ENCODE results near the gene ALDH9A1.

- TF ChIP-seq CTCF (conservative IDR thresholded peaks at IDR 0.05; ENCODE audit: low read depth, low read length) (no peak), MAZ (IDR thresholded peaks at IDR 0.05; ENCODE audit: borderline replicate concordance, low read depth, low read length) (no peak), MXI1 (IDR thresholded peaks at IDR 0.05; ENCODE audit: borderline replicate concordance, low read depth, low read length) (no peak), CEBPB (IDR thresholded peaks at IDR 0.05; ENCODE audit: low read depth, low read length) (no peak), POLR2A (IDR thresholded peaks at IDR 0.05; ENCODE audit: low read depth, low read length) (no peak), BHLHE40 (IDR thresholded peaks at IDR 0.05; ENCODE audit: low read depth, low read length) (no peak), RAD21 (IDR thresholded peaks at IDR 0.05; ENCODE audit: low read length) (no peak), USF2 (IDR thresholded peaks at IDR 0.05; ENCODE audit: low read depth, low read length) (no peak), NFE2L2 (IDR thresholded peaks at IDR 0.05; ENCODE audit: low read depth, low read length) (no peak), MAFK (IDR thresholded peaks at IDR 0.05; ENCODE audit: low read depth, low read length) (no peak), ELK1 (IDR thresholded peaks at IDR 0.05; ENCODE audit: borderline replicate concordance, low read depth, low read length) (no peak), CHD1 (IDR thresholded peaks at IDR 0.05; ENCODE audit: low read depth, low read length) (no peak), FOS (IDR thresholded peaks at IDR 0.05; ENCODE audit: low read depth, low read length) (no peak), RCOR1 (IDR thresholded peaks at IDR 0.05; ENCODE audit: insufficient replicate concordance, low read length) (no peak)
Measured at GRCh38 chr1:165686121-165686970, 12.0 kb downstream of the ALDH9A1 start.
